ENCODE results near the gene IGFBP5. TPM values are rescaled to one million over a fixed set of nuclear protein-coding genes. Genes with fewer than 3 reads are reported as not detected.

The IGFBP5 gene
- total RNA-seq, 5 donors from 2014 or later (not counting 1 experiment from before 2014, with no cell fraction given), result 3.3 to 6.6 (median 4.1) TPM; not detected in 2

- Histone ChIP-seq H3K27me3 (replicated peaks in 1 of 2; ENCODE audit: control insufficient read depth in 2 of 2, extremely low read depth in 1 of 2, insufficient read depth in 2 of 2, low read length in 1 of 2) (peaks cover 0 to 12% of the 10 kb centered on the region in 2 experiments), H3K27ac (ENCODE audit: low read length) (no peak overlapping the region), H3K4me1 (ENCODE audit: control insufficient read depth in 1 of 2, extremely low read depth in 1 of 2, insufficient read depth in 2 of 2, low read length in 2 of 2) (no peaks in the 10 kb centered on the region), H3K4me3 (ENCODE audit: control insufficient read depth in 1 of 2, extremely low read depth in 1 of 2, low read length in 1 of 2) (no peak overlapping the region), H3K9me3 (no peaks in the 10 kb centered on the region), H3K36me3 (ENCODE audit: control insufficient read depth in 2 of 2, extremely low read depth in 1 of 2, insufficient read depth in 1 of 2, low read length in 1 of 2) (no peaks in the 10 kb centered on the region)
- H3K4me1 Mint-ChIP-seq, result no peaks in the 10 kb centered on the region
- no CpG with 5 or more reads among the region's 4 CpGs for WGBS (ENCODE audit: insufficient coverage)
- peaks cover 4 to 28% of the 10 kb centered on the region in 2 donors for H3K27me3 Mint-ChIP-seq
- ATAC-seq (replicated peaks in 1 of 4) (no peak), DNase-seq (no peak)
- no peaks in the 10 kb centered on the region for H3K9me3 Mint-ChIP-seq
- H3K4me3 Mint-ChIP-seq, result no peak overlapping the region
- ChIA-PET CTCF (interaction anchor here in 1 of 2 donors (0.6 kb wide), 1 partner anchor 1111 kb away, joined by 3 read pairs; no protein-coding TSS in a partner anchor), POLR2A (no interaction called here)
- H3K36me3 Mint-ChIP-seq, result no peaks in the 10 kb centered on the region
- no peak overlapping the region for H3K27ac Mint-ChIP-seq
Measured at GRCh38 chr2:216737676-216738075, 42.3 kb upstream of the IGFBP5 start.

- ChIA-PET POLR2A (no interaction called here), CTCF (no interaction called here)
- Mint-ChIP-seq H3K27me3 (peaks cover 4 to 18% of the 10 kb centered on the region in 2 donors), H3K36me3 (no peaks in the 10 kb centered on the region), H3K4me1 (no peaks in the 10 kb centered on the region), H3K9me3 (no peaks in the 10 kb centered on the region), H3K4me3 (no peak overlapping the region), H3K27ac (no peak overlapping the region)
- Histone ChIP-seq H3K4me1 (ENCODE audit: control insufficient read depth in 1 of 2, extremely low read depth in 1 of 2, insufficient read depth in 2 of 2, low read length in 2 of 2) (no peaks in the 10 kb centered on the region), H3K27ac (ENCODE audit: low read length) (no peak overlapping the region), H3K4me3 (ENCODE audit: control insufficient read depth in 1 of 2, extremely low read depth in 1 of 2, low read length in 1 of 2) (no peak overlapping the region), H3K9me3 (no peaks in the 10 kb centered on the region), H3K36me3 (ENCODE audit: control insufficient read depth in 2 of 2, extremely low read depth in 1 of 2, insufficient read depth in 1 of 2, low read length in 1 of 2) (no peaks in the 10 kb centered on the region), H3K27me3 (replicated peaks in 1 of 2; ENCODE audit: control insufficient read depth in 2 of 2, extremely low read depth in 1 of 2, insufficient read depth in 2 of 2, low read length in 1 of 2) (peaks cover 0 to 14% of the 10 kb centered on the region in 2 experiments)
- no CpG with 5 or more reads among the region's 1 CpG for WGBS (ENCODE audit: insufficient coverage)
- no peak for ATAC-seq (replicated peaks in 1 of 4)
- DNase-seq, result no peak
Measured at GRCh38 chr2:216736326-216736725, 41.0 kb upstream of the IGFBP5 start.

DNA sequence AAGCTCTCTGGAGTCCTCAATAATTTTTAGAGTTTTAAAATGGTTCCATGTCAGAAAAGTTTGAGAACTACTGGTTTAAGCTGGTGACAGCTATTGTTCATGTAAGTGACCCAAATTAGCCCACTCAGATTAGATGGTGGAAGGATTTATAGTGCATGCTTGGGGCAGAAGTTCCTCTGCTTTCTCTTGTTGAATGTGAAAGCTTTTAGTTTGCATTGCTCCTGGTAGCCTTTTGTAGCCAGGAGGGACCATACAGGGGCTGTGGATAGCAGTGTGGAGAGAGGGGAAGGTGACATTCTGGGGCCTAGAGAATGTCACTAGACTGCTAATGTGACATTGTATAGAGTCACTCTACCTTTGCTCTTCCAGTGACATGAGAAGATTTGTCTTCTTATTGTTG is 40.3 kb upstream of the IGFBP5 start:
- H3K27ac Mint-ChIP-seq, result no peak overlapping the region
- peaks cover 4 to 13% of the 10 kb centered on the region in 2 donors for H3K27me3 Mint-ChIP-seq
- no peak overlapping the region for H3K4me3 Mint-ChIP-seq
- no peak for DNase-seq
- no peak for ATAC-seq (replicated peaks in 1 of 4)
- Histone ChIP-seq H3K36me3 (ENCODE audit: control insufficient read depth in 2 of 2, extremely low read depth in 1 of 2, insufficient read depth in 1 of 2, low read length in 1 of 2) (no peaks in the 10 kb centered on the region), H3K4me1 (ENCODE audit: control insufficient read depth in 1 of 2, extremely low read depth in 1 of 2, insufficient read depth in 2 of 2, low read length in 2 of 2) (no peaks in the 10 kb centered on the region), H3K4me3 (ENCODE audit: control insufficient read depth in 1 of 2, extremely low read depth in 1 of 2, low read length in 1 of 2) (no peak overlapping the region), H3K27me3 (replicated peaks in 1 of 2; ENCODE audit: control insufficient read depth in 2 of 2, extremely low read depth in 1 of 2, insufficient read depth in 2 of 2, low read length in 1 of 2) (peaks cover 0 to 10% of the 10 kb centered on the region in 2 experiments), H3K27ac (ENCODE audit: low read length) (no peak overlapping the region), H3K9me3 (no peaks in the 10 kb centered on the region)
- H3K36me3 Mint-ChIP-seq, result no peaks in the 10 kb centered on the region
- H3K4me1 Mint-ChIP-seq, result no peaks in the 10 kb centered on the region
- CTCF ChIA-PET, result no interaction called here
- POLR2A ChIA-PET, result no interaction called here
- H3K9me3 Mint-ChIP-seq, result no peaks in the 10 kb centered on the region

- Histone ChIP-seq H3K36me3 (ENCODE audit: control insufficient read depth in 2 of 2, extremely low read depth in 1 of 2, insufficient read depth in 1 of 2, low read length in 1 of 2) (no peaks in the 10 kb centered on the region), H3K4me1 (ENCODE audit: control insufficient read depth in 1 of 2, extremely low read depth in 1 of 2, insufficient read depth in 2 of 2, low read length in 2 of 2) (no peaks in the 10 kb centered on the region), H3K4me3 (ENCODE audit: control insufficient read depth in 1 of 2, extremely low read depth in 1 of 2, low read length in 1 of 2) (no peak overlapping the region), H3K9me3 (no peaks in the 10 kb centered on the region), H3K27me3 (replicated peaks in 1 of 2; ENCODE audit: control insufficient read depth in 2 of 2, extremely low read depth in 1 of 2, insufficient read depth in 2 of 2, low read length in 1 of 2) (peaks cover 0 to 4% of the 10 kb centered on the region in 2 experiments), H3K27ac (ENCODE audit: low read length) (no peak overlapping the region)
- ATAC-seq (replicated peaks in 1 of 4), result no peak
- peaks cover 4 to 9% of the 10 kb centered on the region in 2 donors for H3K27me3 Mint-ChIP-seq
- no peak overlapping the region for H3K27ac Mint-ChIP-seq
- H3K9me3 Mint-ChIP-seq, result no peaks in the 10 kb centered on the region
- no peak overlapping the region for H3K4me3 Mint-ChIP-seq
- H3K4me1 Mint-ChIP-seq, result no peaks in the 10 kb centered on the region
- H3K36me3 Mint-ChIP-seq, result no peaks in the 10 kb centered on the region
- WGBS (ENCODE audit: insufficient coverage), result 70% methylated on average over 2 of the region's 6 CpGs
- DNase-seq, result no peak
- POLR2A ChIA-PET, result no interaction called here
- CTCF ChIA-PET, result no interaction called here
Measured at GRCh38 chr2:216735086-216735485, 39.7 kb upstream of the IGFBP5 start.

DNA sequence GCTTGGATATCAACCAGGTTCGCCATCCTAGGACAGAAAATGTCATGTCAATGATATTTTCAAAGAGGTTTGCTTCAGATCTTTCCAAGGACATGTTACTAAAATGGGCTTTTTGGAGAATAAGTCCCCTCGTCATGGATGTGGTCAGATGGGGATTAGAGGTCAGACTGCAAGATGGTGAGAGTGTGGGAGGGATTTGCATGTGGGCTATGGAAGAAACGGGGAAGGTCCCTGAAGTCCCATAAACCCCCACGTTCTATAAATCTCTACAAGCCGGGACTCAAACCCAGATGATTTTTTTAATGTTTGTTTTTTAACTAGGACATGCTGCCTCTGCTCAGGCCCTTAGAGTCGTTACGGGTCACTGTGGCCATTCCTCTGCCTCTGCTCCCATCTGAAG is 37.7 kb upstream of the IGFBP5 start:
- Histone ChIP-seq H3K27ac (ENCODE audit: low read length) (no peak overlapping the region), H3K27me3 (replicated peaks in 1 of 2; ENCODE audit: control insufficient read depth in 2 of 2, extremely low read depth in 1 of 2, insufficient read depth in 2 of 2, low read length in 1 of 2) (peaks cover 0 to 4% of the 10 kb centered on the region in 2 experiments), H3K4me1 (ENCODE audit: control insufficient read depth in 1 of 2, extremely low read depth in 1 of 2, insufficient read depth in 2 of 2, low read length in 2 of 2) (no peaks in the 10 kb centered on the region), H3K9me3 (no peaks in the 10 kb centered on the region), H3K36me3 (ENCODE audit: control insufficient read depth in 2 of 2, extremely low read depth in 1 of 2, insufficient read depth in 1 of 2, low read length in 1 of 2) (no peaks in the 10 kb centered on the region), H3K4me3 (ENCODE audit: control insufficient read depth in 1 of 2, extremely low read depth in 1 of 2, low read length in 1 of 2) (no peak overlapping the region)
- no peak for ATAC-seq (replicated peaks in 1 of 4)
- H3K4me1 Mint-ChIP-seq, result no peaks in the 10 kb centered on the region
- H3K9me3 Mint-ChIP-seq, result no peaks in the 10 kb centered on the region
- 84% methylated on average over 3 of the region's 7 CpGs for WGBS (ENCODE audit: insufficient coverage)
- H3K27me3 Mint-ChIP-seq, result peaks cover 4 to 7% of the 10 kb centered on the region in 2 donors
- DNase-seq, result no peak
- no peak overlapping the region for H3K4me3 Mint-ChIP-seq
- no peaks in the 10 kb centered on the region for H3K36me3 Mint-ChIP-seq
- ChIA-PET CTCF (no interaction called here), POLR2A (no interaction called here)
- no peak overlapping the region for H3K27ac Mint-ChIP-seq

DNA sequence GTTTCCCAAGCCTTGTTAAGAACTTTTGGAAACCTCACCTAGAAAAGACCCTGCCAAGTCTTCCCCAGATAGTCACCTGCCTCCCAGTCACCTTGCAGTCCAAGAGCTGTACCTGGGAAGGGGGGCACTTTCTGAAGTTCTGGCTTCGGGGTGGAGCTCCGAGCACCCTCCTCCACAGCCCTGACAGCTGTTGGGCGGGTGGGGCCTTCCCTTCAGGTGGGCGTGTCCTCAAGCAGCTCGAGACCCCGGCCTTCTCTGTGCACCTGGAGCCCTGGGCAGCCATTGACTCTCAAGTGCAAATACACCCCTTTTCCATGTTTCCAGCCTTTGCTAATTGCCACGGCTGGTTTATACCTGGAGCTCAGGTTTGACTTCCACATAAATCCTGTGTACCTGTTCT is 37.0 kb upstream of the IGFBP5 start:
- H3K9me3 ChIP-seq, result no peaks in the 10 kb centered on the region
- ATAC-seq (replicated peaks in 1 of 4) (no peak), DNase-seq (no peak)
- Mint-ChIP-seq H3K27ac (no peak overlapping the region), H3K36me3 (no peaks in the 10 kb centered on the region), H3K4me3 (no peak overlapping the region), H3K27me3 (peaks cover 4 to 7% of the 10 kb centered on the region in 2 donors), H3K9me3 (no peaks in the 10 kb centered on the region), H3K4me1 (no peaks in the 10 kb centered on the region)
- H3K36me3 ChIP-seq (ENCODE audit: control insufficient read depth in 2 of 2, extremely low read depth in 1 of 2, insufficient read depth in 1 of 2, low read length in 1 of 2), result no peaks in the 10 kb centered on the region
- ChIA-PET POLR2A (no interaction called here), CTCF (interaction anchor here in 1 of 2 donors (0.6 kb wide), 1 partner anchor 109 kb away, joined by 3 read pairs; no protein-coding TSS in a partner anchor)
- no peaks in the 10 kb centered on the region for H3K4me1 ChIP-seq (ENCODE audit: control insufficient read depth in 1 of 2, extremely low read depth in 1 of 2, insufficient read depth in 2 of 2, low read length in 2 of 2)
- no peak overlapping the region for H3K4me3 ChIP-seq (ENCODE audit: control insufficient read depth in 1 of 2, extremely low read depth in 1 of 2, low read length in 1 of 2)
- 68% methylated on average over 4 of the region's 7 CpGs for WGBS (ENCODE audit: insufficient coverage)
- peaks cover 0 to 4% of the 10 kb centered on the region in 2 experiments for H3K27me3 ChIP-seq (replicated peaks in 1 of 2; ENCODE audit: control insufficient read depth in 2 of 2, extremely low read depth in 1 of 2, insufficient read depth in 2 of 2, low read length in 1 of 2)
- H3K27ac ChIP-seq (ENCODE audit: low read length), result no peak overlapping the region

- ChIA-PET POLR2A (no interaction called here), CTCF (no interaction called here)
- 40% methylated on average over 1 of the region's 5 CpGs for WGBS (ENCODE audit: insufficient coverage)
- H3K4me3 ChIP-seq (ENCODE audit: control insufficient read depth in 1 of 2, extremely low read depth in 1 of 2, low read length in 1 of 2), result no peak overlapping the region
- H3K4me1 ChIP-seq (ENCODE audit: control insufficient read depth in 1 of 2, extremely low read depth in 1 of 2, insufficient read depth in 2 of 2, low read length in 2 of 2), result no peaks in the 10 kb centered on the region
- ATAC-seq (replicated peaks in 1 of 4), result no peak
- Mint-ChIP-seq H3K9me3 (no peaks in the 10 kb centered on the region), H3K4me3 (no peak overlapping the region), H3K27me3 (peaks cover 1 to 4% of the 10 kb centered on the region in 2 donors), H3K27ac (no peak overlapping the region), H3K36me3 (no peaks in the 10 kb centered on the region), H3K4me1 (no peaks in the 10 kb centered on the region)
- no peaks in the 10 kb centered on the region for H3K9me3 ChIP-seq
- peaks cover 0 to 4% of the 10 kb centered on the region in 2 experiments for H3K27me3 ChIP-seq (replicated peaks in 1 of 2; ENCODE audit: control insufficient read depth in 2 of 2, extremely low read depth in 1 of 2, insufficient read depth in 2 of 2, low read length in 1 of 2)
- no peak overlapping the region for H3K27ac ChIP-seq (ENCODE audit: low read length)
- no peak for DNase-seq
- no peaks in the 10 kb centered on the region for H3K36me3 ChIP-seq (ENCODE audit: control insufficient read depth in 2 of 2, extremely low read depth in 1 of 2, insufficient read depth in 1 of 2, low read length in 1 of 2)
Measured at GRCh38 chr2:216731465-216731864, 36.1 kb upstream of the IGFBP5 start.

Measured in T-cell (primary cell).